ENCODE results near the gene ENHO. TPM values are rescaled to one million over a fixed set of nuclear protein-coding genes. Genes with fewer than 3 reads are reported as not detected.

Gene ENHO
- 58.8 TPM for total RNA-seq

DNA sequence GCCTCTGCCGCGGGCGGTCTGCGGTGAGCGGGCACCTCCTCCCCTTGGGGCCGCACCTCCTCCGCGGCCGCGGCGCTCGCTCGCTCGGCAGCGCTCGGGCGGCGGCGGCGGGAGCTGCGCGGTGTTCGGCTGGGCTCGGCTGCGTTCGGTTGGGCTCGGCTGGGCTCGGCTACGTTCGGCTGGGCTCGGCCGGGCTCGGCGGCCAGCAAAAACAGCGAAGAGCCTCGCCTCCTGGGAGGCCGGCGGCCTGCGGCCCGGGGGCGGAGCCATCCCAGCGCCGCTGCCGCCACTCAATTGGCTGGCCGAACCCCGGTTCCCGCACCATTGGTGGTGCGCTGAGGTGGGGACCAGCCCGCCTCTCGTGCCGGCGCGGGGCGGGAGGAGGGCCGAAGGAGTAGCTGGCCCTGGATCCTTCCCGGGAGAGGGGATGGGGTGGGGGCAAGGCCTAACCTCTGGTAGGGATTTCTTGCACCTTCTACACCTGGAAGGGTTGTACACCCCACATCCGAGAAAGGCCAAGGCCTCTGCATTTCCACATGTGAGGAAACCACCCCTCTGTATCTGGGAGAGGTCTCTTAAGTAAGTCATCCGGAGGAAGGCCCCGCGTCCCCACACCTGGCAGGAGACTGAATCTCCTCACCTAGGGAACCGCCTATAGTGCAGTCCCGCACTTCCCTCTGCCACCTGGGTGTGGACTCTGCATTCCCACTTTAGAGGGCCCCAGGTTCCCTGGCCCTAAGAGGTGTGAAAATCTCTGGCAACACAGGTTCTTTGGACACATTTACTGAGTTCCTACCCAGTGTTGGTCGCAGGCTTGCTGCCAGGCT, at the start of gene ENHO:
Gene ENHO, minus strand, starts transcription at position 20 of the 827 bp plus-strand sequence. CDS start 1,295 bp downstream, outside the sequence.

Small RNA genes lying within 50 kb of the gene (small RNA-seq; reads per million reads assigned to genes)
- gene RN7SKP24: not detected

Other genes starting within 250 kb of the ENHO start
- 3.2 TPM for gene KIF24, start 193.7 kb downstream of the ENHO start, total RNA-seq
- 18.7 TPM for gene NUDT2, start 193.4 kb downstream of the ENHO start, total RNA-seq
- 6.2 TPM for gene MYORG, start 146.1 kb downstream of the ENHO start, total RNA-seq
- 36.4 TPM for gene FAM219A, start 64.4 kb downstream of the ENHO start, total RNA-seq
- gene DNAI1, start 64.2 kb downstream of the ENHO start, total RNA-seq: 4.4 TPM
- gene CNTFR, start 66.7 kb upstream of the ENHO start, total RNA-seq: 17.5 TPM
- 12.7 TPM for gene RPP25L, start 89.1 kb upstream of the ENHO start, total RNA-seq
- 150 TPM for gene DCTN3, start 97.5 kb upstream of the ENHO start, total RNA-seq
- gene ARID3C, start 106.1 kb upstream of the ENHO start, total RNA-seq: 0.69 TPM
- 25.1 TPM for gene SIGMAR1, start 114.8 kb upstream of the ENHO start, total RNA-seq
- 42.7 TPM for gene GALT, start 123.7 kb upstream of the ENHO start, total RNA-seq
- 7.2 TPM for gene IL11RA, start 129.2 kb upstream of the ENHO start, total RNA-seq
- 0.69 TPM for gene CCL27, start 139.7 kb upstream of the ENHO start, total RNA-seq
- gene CCL19, start 168.3 kb upstream of the ENHO start, total RNA-seq: not detected
- not detected for gene CCL21, start 187.1 kb upstream of the ENHO start, total RNA-seq

All from diencephalon (tissue), 1 donor.